ENCODE results near the gene STX19.

DNA sequence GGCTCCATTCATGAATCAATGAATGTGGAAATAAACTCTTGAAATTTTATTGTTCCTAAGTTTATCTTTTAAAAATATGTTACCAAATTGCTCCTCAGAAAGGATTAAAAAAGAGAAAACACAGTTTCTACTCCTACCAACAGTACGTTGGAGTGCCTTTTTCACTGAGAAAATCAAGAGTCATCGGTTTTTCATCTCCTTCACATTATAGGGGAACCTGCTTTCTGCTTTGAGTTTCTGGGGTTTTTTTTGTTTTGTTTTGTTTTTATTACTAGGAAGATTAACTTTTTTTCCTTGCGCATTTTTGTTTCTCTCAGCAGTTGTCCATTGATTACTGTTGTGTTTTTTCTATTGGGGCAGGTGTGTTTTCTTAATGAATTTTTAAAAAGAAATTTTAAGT is 45.0 kb downstream of the STX19 start:
- TF ChIP-seq, protein P1, sequence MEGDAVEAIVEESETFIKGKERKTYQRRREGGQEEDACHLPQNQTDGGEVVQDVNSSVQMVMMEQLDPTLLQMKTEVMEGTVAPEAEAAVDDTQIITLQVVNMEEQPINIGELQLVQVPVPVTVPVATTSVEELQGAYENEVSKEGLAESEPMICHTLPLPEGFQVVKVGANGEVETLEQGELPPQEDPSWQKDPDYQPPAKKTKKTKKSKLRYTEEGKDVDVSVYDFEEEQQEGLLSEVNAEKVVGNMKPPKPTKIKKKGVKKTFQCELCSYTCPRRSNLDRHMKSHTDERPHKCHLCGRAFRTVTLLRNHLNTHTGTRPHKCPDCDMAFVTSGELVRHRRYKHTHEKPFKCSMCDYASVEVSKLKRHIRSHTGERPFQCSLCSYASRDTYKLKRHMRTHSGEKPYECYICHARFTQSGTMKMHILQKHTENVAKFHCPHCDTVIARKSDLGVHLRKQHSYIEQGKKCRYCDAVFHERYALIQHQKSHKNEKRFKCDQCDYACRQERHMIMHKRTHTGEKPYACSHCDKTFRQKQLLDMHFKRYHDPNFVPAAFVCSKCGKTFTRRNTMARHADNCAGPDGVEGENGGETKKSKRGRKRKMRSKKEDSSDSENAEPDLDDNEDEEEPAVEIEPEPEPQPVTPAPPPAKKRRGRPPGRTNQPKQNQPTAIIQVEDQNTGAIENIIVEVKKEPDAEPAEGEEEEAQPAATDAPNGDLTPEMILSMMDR (IDR thresholded peaks at IDR 0.05), result no peak
- TF ChIP-seq EZH2 (IDR thresholded peaks at IDR 0.05; ENCODE audit: borderline replicate concordance, insufficient read depth, low read depth, low read length, poor library complexity, severe bottlenecking), result no peak
